Fibroblast of pulmonary artery (primary cell): ENCODE results near the gene GRIK4.

Source experiments
- DNase-seq: peaks from one replicate; pipeline ENCODE4 v3.0.0-alpha.2; 2010; ENCODE audit warnings: low read depth
- H3K4me3 ChIP-seq: replicated peaks from 2 replicates; pipeline ENCODE4 v1.5.1; 2011; ENCODE audit warnings: low read depth, mild to moderate bottlenecking, control low read depth, low read length, moderate library complexity
- CTCF ChIP-seq: IDR thresholded peaks from 2 replicates; pipeline ENCODE4 v1.5.1; 2011; ENCODE audit warnings: mild to moderate bottlenecking, control low read depth, low read length, inconsistent platforms; ENCODE audit errors: missing control alignments

Gene GRIK4

GRCh38 chr11:120974965-120975364 is 463.4 kb downstream of the GRIK4 start:
- DNase-seq: no peak
- no peak overlapping the region for H3K4me3 ChIP-seq
- TF ChIP-seq CTCF: no peak

GRCh38 chr11:120977266-120978137 is 466.0 kb downstream of the GRIK4 start:
- no peak for DNase-seq
- no peak overlapping the region for H3K4me3 ChIP-seq
- no peak for TF ChIP-seq CTCF

GRCh38 chr11:120978701-120979100 is 467.2 kb downstream of the GRIK4 start:
- TF ChIP-seq CTCF: no peak
- no peak overlapping the region for H3K4me3 ChIP-seq
- no peak for DNase-seq

- no peak for TF ChIP-seq CTCF
- peak overlapping the region; percentile 29 for H3K4me3 ChIP-seq
These were observed 474.4 kb downstream of the GRIK4 start for GRCh38 chr11:120985718-120986569.

GRCh38 chr11:120988603-120989002 is 477.1 kb downstream of the GRIK4 start:
- DNase-seq: no peak
- H3K4me3 ChIP-seq: no peak overlapping the region
- no peak for TF ChIP-seq CTCF

More at GRCh38 chr11:120985718-120986569, 474.4 kb downstream of the GRIK4 start:
- peak; percentile 48 for DNase-seq

- DNase-seq: no peak
- TF ChIP-seq CTCF: no peak
- H3K4me3 ChIP-seq: no peak overlapping the region
These were observed 480.5 kb downstream of the GRIK4 start for GRCh38 chr11:120991830-120992686.
